Right atrium auricular region (tissue), 2 donors: ENCODE measurements around the gene SPATS2. TPM values are rescaled to one million over a fixed set of nuclear protein-coding genes. Genes with fewer than 3 reads are reported as not detected.
A peak's percentile ranks its signal among the peaks of the same experiment; 100 is the strongest.

Experiments used
- DNase-seq: peaks from one replicate; pipeline ENCODE4 v3.0.0-alpha.2; 2019; ENCODE audit warnings: low spot score
- H3K27ac ChIP-seq, 2 donors: fragments of 200-600 bp; sonication (generic); 1 replicate in 1 of 2; 2 replicates in 1 of 2; pipeline ENCODE4 v1.5.1; 2016 to 2019
- H3K27me3 ChIP-seq, 2 donors: fragments of 200-600 bp; sonication (generic); one replicate each; pipeline versions ENCODE4 v1.5.1 to v1.6.0; 2017 to 2019
- H3K36me3 ChIP-seq: fragments of 200-600 bp; sonication (generic); one replicate; pipeline ENCODE4 v1.5.1; 2016
- H3K4me1 ChIP-seq, 2 donors: fragments of 200-600 bp; sonication (generic); one replicate each; pipeline versions ENCODE4 v1.5.1 to v1.6.0; 2017 to 2019
- H3K4me3 ChIP-seq, 2 donors: fragments of 200-600 bp; sonication (generic); 1 replicate in 1 of 2; 2 replicates in 1 of 2; pipeline ENCODE4 v1.5.1; 2017 to 2019; ENCODE audit warnings: mild to moderate bottlenecking in 1 of 2, moderate library complexity in 1 of 2
- H3K9me3 ChIP-seq, 2 donors: fragments of 200-600 bp; sonication (generic); one replicate each; pipeline ENCODE4 v1.5.1; 2019
- total RNA-seq, 2 donors: library from RNA; depleted of rRNA; stranded (reverse); fragments of >200 nt; gene quantifications; one replicate each; pipeline ENCODE4 v1.1.0, GENCODE V29; 2016
- TF ChIP-seq, protein P1 (sequence below), 2 donors: fragments of 200-600 bp; sonication (generic); IDR thresholded peaks; one replicate each; pipeline ENCODE4 v1.5.1; 2019; ENCODE audit warnings: antibody characterized with exemption in 2 of 2

SPATS2 gene
- total RNA-seq, 2 donors from 2014 or later = 4.6 to 7.6 TPM

DNA sequence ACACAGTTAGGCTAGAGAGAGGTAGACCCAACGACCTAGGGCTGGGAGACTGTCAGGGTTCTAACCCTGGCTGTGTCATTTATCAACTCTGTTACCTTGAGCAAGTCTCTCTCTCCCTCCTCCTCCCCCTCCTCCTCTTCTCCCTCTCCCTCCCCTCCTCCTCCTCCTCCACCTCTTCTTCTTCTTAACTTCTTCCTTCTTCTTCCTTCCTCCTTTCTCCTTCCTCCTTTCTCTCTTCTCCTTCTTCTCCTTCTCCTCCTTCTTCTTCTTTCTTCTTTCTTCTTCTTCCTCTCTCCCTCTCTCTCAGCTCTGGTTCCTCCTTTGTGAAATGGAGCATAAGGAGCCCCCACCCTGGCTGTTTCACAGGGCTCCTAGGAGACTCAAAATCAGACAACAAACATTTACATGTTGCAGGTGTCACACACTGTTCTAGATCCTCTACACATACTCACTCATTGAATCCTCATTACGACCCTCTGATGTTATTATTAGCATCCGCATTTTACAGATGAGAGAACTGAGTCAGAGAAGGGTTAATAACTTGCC lies 169.3 kb downstream of the SPATS2 start:
- Histone ChIP-seq H3K9me3 (no peaks in the 10 kb centered on the region), H3K27ac (no peak overlapping the region), H3K4me3 (no peak overlapping the region), H3K27me3 (peaks cover 0 to 13% of the 10 kb centered on the region in 2 donors), H3K4me1 (peaks cover 0 to 14% of the 10 kb centered on the region in 2 donors), H3K36me3 (no peaks in the 10 kb centered on the region)
- TF ChIP-seq, protein P1, sequence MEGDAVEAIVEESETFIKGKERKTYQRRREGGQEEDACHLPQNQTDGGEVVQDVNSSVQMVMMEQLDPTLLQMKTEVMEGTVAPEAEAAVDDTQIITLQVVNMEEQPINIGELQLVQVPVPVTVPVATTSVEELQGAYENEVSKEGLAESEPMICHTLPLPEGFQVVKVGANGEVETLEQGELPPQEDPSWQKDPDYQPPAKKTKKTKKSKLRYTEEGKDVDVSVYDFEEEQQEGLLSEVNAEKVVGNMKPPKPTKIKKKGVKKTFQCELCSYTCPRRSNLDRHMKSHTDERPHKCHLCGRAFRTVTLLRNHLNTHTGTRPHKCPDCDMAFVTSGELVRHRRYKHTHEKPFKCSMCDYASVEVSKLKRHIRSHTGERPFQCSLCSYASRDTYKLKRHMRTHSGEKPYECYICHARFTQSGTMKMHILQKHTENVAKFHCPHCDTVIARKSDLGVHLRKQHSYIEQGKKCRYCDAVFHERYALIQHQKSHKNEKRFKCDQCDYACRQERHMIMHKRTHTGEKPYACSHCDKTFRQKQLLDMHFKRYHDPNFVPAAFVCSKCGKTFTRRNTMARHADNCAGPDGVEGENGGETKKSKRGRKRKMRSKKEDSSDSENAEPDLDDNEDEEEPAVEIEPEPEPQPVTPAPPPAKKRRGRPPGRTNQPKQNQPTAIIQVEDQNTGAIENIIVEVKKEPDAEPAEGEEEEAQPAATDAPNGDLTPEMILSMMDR (IDR thresholded peaks at IDR 0.05) = no peak
- DNase-seq = no peak

DNA sequence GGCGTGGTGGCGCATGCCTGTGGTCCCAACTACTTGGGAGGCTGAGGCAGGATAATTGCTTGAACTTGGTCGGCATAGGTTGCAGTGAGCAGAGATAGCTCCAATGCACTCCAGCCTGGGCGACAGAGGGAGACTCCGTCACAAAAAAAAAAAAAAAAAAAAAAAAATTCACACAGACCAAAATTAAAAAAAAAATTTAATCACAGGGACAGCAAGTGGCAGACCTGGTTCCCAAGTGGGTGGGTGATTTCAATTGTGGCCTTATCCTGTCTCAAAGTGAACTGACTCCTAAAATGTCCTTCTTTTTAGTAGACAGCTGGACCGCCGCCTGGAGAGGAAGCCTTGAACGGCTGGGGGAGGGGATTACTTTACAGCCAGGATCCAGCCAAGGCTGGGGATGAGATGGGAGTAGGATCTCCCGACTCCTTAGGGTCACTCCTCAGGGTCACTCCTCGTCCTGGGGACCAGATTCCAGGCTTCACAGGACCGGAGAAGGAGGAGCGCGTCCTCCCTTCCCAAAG lies 170.0 kb downstream of the SPATS2 start:
- Histone ChIP-seq H3K27ac (no peak overlapping the region), H3K4me3 (peak overlapping the region; percentile 21 to 57), H3K9me3 (no peaks in the 10 kb centered on the region), H3K27me3 (peaks cover 0 to 13% of the 10 kb centered on the region in 2 donors), H3K4me1 (peaks cover 0 to 14% of the 10 kb centered on the region in 2 donors), H3K36me3 (no peaks in the 10 kb centered on the region)
- TF ChIP-seq, protein P1 (IDR thresholded peaks at IDR 0.05) = no peak
- no peak for DNase-seq

DNA sequence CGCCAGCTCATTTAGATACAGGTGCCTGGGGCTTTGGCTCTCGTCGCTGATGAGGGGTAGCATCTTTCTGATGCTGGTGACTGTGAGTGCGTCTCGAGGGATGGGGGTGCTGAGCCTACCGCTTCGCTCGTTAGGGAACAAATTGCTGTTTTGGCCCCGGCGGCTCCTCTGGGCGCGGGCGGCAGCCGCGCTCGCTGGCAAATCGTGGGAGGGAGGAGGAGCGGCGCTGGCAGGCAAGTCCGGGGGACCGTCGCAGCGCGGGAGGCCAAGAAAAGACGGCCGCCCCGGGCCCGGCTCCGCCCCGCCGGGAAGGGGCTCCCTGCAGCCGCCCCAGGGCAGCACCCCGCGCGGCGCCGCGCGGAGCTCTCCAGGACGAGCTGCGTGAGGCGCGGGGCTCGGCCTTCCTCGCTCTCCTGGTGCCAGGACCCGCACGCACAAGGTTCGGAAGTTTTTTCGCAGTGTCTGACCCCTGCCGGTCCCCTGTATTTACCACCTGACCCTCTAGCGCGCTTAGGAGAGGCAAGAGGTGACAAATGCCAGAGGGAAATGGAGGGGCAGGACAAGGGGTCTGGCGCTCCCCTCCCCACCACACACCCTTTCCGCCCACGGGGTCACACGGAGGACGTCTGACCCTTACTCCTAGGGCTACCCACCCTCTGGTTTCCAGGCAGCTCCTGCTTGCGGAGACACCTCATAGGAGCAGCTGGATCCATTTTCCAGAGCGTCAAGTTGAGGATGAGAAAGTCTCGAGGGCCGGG lies 170.7 kb downstream of the SPATS2 start:
- H3K27me3 ChIP-seq = peaks cover 0 to 13% of the 10 kb centered on the region in 2 donors
- no peaks in the 10 kb centered on the region for H3K36me3 ChIP-seq
- H3K27ac ChIP-seq = no peak overlapping the region
- peaks cover 0 to 14% of the 10 kb centered on the region in 2 donors for H3K4me1 ChIP-seq
- no peaks in the 10 kb centered on the region for H3K9me3 ChIP-seq
- peak overlapping the region; percentile 21 to 57 for H3K4me3 ChIP-seq
- no peak for DNase-seq
- TF ChIP-seq, protein P1 (IDR thresholded peaks at IDR 0.05) = no peak

DNA sequence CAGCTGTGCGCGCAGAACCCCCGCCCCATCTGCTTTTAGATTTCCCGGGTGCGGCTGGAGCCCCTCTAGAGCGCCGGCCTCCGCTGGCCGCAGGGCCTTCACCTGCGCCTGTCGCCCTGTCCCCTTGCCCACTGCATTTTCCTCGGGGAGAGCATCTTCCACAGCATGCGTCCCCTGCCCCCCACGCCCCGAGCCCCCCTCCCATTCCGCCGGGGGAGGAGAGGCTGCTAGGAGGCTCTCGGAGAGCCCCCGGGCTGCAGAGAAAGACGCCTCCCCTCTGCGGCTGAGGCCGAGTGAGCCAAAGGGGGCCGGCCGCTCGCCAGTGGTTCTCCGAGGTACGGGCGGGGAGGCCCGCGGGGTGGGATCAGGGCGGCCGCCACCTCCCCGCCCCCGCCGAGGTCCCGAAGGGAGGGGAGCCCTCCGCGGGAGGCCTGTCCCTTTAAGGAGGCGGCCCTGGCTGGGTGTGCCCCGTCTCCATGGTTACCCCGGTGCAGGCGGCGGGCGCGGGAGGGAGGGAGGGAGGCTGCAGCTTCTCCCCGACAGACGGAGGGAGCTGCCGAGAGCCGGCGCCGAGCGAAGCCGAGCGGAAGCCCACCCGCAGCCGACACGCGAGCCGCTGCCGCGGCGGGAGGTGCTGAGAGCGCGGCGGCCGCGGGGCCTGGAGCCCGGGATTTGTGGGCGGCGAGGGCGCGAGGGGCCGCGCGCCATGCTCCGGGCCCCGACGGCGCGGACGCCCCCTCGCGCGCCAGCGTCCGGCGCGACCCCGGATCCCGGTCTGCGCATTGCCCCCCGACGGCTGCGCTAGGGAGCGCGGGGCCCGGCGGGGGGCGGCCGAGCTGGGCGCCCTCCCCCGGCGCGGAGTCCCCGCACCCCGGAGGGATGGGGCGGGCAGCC lies 171.5 kb downstream of the SPATS2 start, which contains the start of gene KCNH3:
Gene KCNH3 (plus strand): TSS at position 521 of the 894 bp plus-strand sequence. CDS start 387 bp downstream, outside the sequence.
- H3K4me1 ChIP-seq = peaks cover 0 to 14% of the 10 kb centered on the region in 2 donors
- no peak within 1 kb of the TSS for H3K27ac ChIP-seq
- no peaks in the 10 kb centered on the region for H3K36me3 ChIP-seq
- H3K9me3 ChIP-seq = no peaks in the 10 kb centered on the region
- peak; percentile 71 for DNase-seq
- TF ChIP-seq, protein P1 (IDR thresholded peaks at IDR 0.05) = no peak
- H3K27me3 ChIP-seq = peaks cover 0 to 13% of the 10 kb centered on the region in 2 donors
- peak within 1 kb of the TSS; percentile 21 to 57 for H3K4me3 ChIP-seq

DNA sequence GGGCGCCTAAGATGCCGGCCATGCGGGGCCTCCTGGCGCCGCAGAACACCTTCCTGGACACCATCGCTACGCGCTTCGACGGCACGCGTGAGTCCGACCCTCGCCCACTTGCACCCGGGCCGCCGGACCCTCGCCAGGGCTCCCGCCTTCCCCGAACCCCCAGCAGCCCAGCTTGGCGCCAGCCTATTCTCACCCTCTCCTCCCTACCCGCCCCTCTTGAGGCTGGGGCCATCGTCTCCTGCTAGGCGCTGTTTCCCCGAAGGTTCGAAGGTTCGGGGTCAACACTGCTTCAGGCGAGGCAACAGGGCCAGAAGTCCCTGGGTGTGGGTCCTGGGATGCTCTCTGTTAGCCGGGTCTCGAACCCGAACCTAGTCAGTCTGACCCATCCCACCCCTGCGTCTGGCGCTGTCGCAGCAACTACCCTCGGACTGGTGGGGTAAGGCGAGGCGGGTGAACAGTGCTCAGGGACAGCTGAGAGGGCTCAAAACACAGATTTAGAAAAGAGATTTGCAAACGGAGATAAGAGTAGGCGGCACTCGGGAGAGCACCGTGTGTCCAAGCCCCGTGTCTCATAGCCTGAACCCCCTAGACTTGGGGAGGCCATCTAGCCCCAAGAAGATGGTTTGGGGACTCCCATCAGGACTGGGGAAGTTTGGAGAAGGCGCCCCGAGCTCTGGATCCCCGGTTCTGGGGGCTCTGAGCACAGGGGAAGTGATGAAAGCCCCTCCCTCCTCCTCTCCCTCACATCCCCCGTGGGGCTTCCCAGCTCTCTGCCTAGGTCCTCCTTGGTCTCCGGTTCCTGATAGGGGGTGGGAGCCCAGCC lies 172.4 kb downstream of the SPATS2 start:
- peaks cover 0 to 13% of the 10 kb centered on the region in 2 donors for H3K27me3 ChIP-seq
- H3K9me3 ChIP-seq = no peaks in the 10 kb centered on the region
- H3K4me3 ChIP-seq = peak overlapping the region in 1 of 2 donors; percentile 57

More for the DNA sequence above, 172.4 kb downstream of the SPATS2 start:
- Histone ChIP-seq H3K27ac (no peak overlapping the region), H3K4me1 (peaks cover 0 to 14% of the 10 kb centered on the region in 2 donors), H3K36me3 (no peaks in the 10 kb centered on the region)
- DNase-seq = no peak
- TF ChIP-seq, protein P1 (IDR thresholded peaks at IDR 0.05) = no peak
